K562 (cell line): ENCODE results near the gene LINC00305. TPM values are rescaled to one million over a fixed set of nuclear protein-coding genes. Genes with fewer than 3 reads are reported as not detected.

ENCODE experiments used
- ATAC-seq: fragments of 200-7000 bp; cut with Tn5 transposase; 3 replicates; pipeline ENCODE4 v1.9.1; 2020; ENCODE audit warnings: moderate library complexity
- BruUV-seq: library from RNA; stranded (reverse); fragments of 400-500 nt; replicated peaks from 2 replicates; lab custom pipeline; 2021; lab: Mats Ljungman, UMichigan
- CTCF ChIA-PET: fragments of 300-600 bp; formaldehyde crosslinking; extraction: SDS; loops from one replicate; lab custom pipeline; 2021; ENCODE audit warnings: low intra/inter-chr PET ratio; lab: Yijun Ruan, JAX
- POLR2A ChIA-PET: fragments of 300-600, 350-650 bp; sonication (Branson Sonifier 250); formaldehyde crosslinking; extraction: SDS; loops from one replicate; lab custom pipeline; 2021; ENCODE audit warnings: antibody characterized with exemption, inconsistent platforms; lab: Yijun Ruan, JAX
- DNase-seq, 4 experiments: peaks; one replicate each; pipeline versions ENCODE4 v3.0.0 to v3.0.0-alpha.2; 2011 to 2018; ENCODE audit warnings: low spot score in 3 of 4, mixed read lengths in 3 of 4; ENCODE audit errors: extremely low read depth in 1 of 4
- FAIRE-seq: peaks from 2 replicates; lab custom pipeline; 2011; peaks lifted over from hg19 to GRCh38; lab: Jason Lieb, UNC
- H2AFZ ChIP-seq: 2 replicates; pipeline ENCODE4 v1.6.0; 2011; ENCODE audit warnings: low read depth, low read length, control low read depth, inconsistent platforms
- H3K27ac ChIP-seq: fragments of 200-600 bp; 3 replicates; pipeline ENCODE4 v1.8.0; 2011; ENCODE audit warnings: low read depth, mild to moderate bottlenecking, control low read depth, inconsistent platforms, low read length, moderate library complexity, mixed read lengths; ENCODE audit errors: extremely low read depth
- H3K27me3 ChIP-seq, 2 experiments: fragments of 300-600 bp in 1 of 2; 2 replicates in 1 of 2; 3 replicates in 1 of 2; pipeline versions ENCODE4 v1.6.0 to v1.8.0; 2011; ENCODE audit warnings: inconsistent platforms in 2 of 2, low read length in 2 of 2, mild to moderate bottlenecking in 1 of 2, mixed read lengths in 1 of 2, moderate library complexity in 1 of 2; ENCODE audit not compliant: control insufficient read depth in 2 of 2, insufficient read depth in 2 of 2
- H3K36me3 ChIP-seq: fragments of 300-600 bp; 3 replicates; pipeline ENCODE4 v1.8.0; 2011; ENCODE audit warnings: mild to moderate bottlenecking, low read length, inconsistent platforms; ENCODE audit not compliant: control insufficient read depth, insufficient read depth
- H3K4me1 ChIP-seq, 2 experiments: fragments of 200-600 bp in 1 of 2; replicated peaks in 1 of 2; 2 replicates in 1 of 2; 3 replicates in 1 of 2; pipeline versions ENCODE4 v1.5.1 to v1.8.0; 2011; ENCODE audit warnings: inconsistent platforms in 2 of 2, low read length in 2 of 2, mild to moderate bottlenecking in 1 of 2, mixed read lengths in 1 of 2, moderate library complexity in 1 of 2; ENCODE audit not compliant: control insufficient read depth in 2 of 2, insufficient read depth in 2 of 2
- H3K4me2 ChIP-seq: 2 replicates; pipeline ENCODE4 v1.6.1; 2011; ENCODE audit warnings: low read length, control low read depth, inconsistent platforms, mixed read lengths; ENCODE audit not compliant: insufficient read depth
- H3K4me3 ChIP-seq: fragments of 200-600 bp; sonication (generic), shearing (Covaris generic); 2 replicates; pipeline ENCODE4 v1.5.1; 2016; ENCODE audit warnings: control low read depth, inconsistent platforms
- H3K79me2 ChIP-seq: fragments of 200-600 bp; 3 replicates; pipeline ENCODE4 v1.8.0; 2011; ENCODE audit warnings: low read length, inconsistent platforms; ENCODE audit not compliant: control insufficient read depth, insufficient read depth
- H3K9ac ChIP-seq, 2 experiments: 2 replicates each; pipeline versions ENCODE4 v1.6.0 to v1.6.1; 2011; ENCODE audit warnings: low read depth in 2 of 2, low read length in 2 of 2, control low read depth in 1 of 2, inconsistent platforms in 1 of 2, mild to moderate bottlenecking in 1 of 2, mixed read lengths in 1 of 2; ENCODE audit not compliant: insufficient read depth in 1 of 2
- H3K9me1 ChIP-seq: one replicate; pipeline ENCODE4 v1.6.0; 2011; ENCODE audit warnings: inconsistent platforms, mild to moderate bottlenecking, low read length, moderate library complexity; ENCODE audit not compliant: control insufficient read depth, insufficient read depth
- H3K9me3 ChIP-seq: replicated peaks from 2 replicates; pipeline ENCODE4 v1.5.1; 2011; ENCODE audit warnings: low read depth, low read length, inconsistent platforms; ENCODE audit not compliant: control insufficient read depth, insufficient read depth
- H4K20me1 ChIP-seq: replicated peaks from 2 replicates; pipeline ENCODE4 v1.6.1; 2011; ENCODE audit warnings: low read length, inconsistent platforms, mixed read lengths; ENCODE audit not compliant: control insufficient read depth, insufficient read depth
- ETV5 ChIP-seq: sonication (generic); formaldehyde crosslinking; IDR thresholded peaks from 2 replicates; pipeline ENCODE4 v1.4.0; 2020; ENCODE audit warnings: low read depth, mild to moderate bottlenecking, missing genetic modification reagents
- ZNF395 ChIP-seq: fragments of 200-800 bp; sonication (Bioruptor generic); IDR thresholded peaks from 2 replicates; pipeline ENCODE4 v1.6.1; 2017; ENCODE audit warnings: missing genetic modification characterization, missing compliant biosample characterization
- ZNF398 ChIP-seq: fragments of 250-450 bp; sonication (Bioruptor Pico); IDR thresholded peaks from 2 replicates; pipeline ENCODE4 v1.8.0; 2021; ENCODE audit warnings: moderate library complexity, mild to moderate bottlenecking, inconsistent platforms
- WGBS: fragments of 100-300 bp; shearing (Covaris generic); methylation state at CpG from one replicate; pipeline ENCODE4 v1.1.6; 2016; ENCODE audit warnings: low coverage, mixed read lengths; ENCODE audit not compliant: insufficient coverage; ENCODE audit errors: missing lambda C conversion rate; 5-methylcytosine and 5-hydroxymethylcytosine counted together
- in situ Hi-C: fragments of 300-500 bp; cut with MboI; formaldehyde crosslinking; loops from 4 replicates; pipeline ENCODE4 v1.15.0; 2018; ENCODE audit warnings: inconsistent platforms, mixed read lengths
- intact Hi-C: fragments of 100-400 bp; cut with micrococcal nuclease; formaldehyde crosslinking; loops from 2 replicates; pipeline ENCODE4 v1.14.2; 2022
- polyA plus RNA-seq, 8 experiments: library from polyadenylated mRNA; depleted of rRNA in 4 of 8; stranded (reverse) in 5 of 8; unstranded in 3 of 8; fragments of >200 nt; fragmentation: Nextera tagmentation in 2 of 8; fragmentation: Illumina TruSeq in 1 of 8; extraction: Ambion mirVana in 2 of 8; extraction: Trizol in 1 of 8; gene quantifications; 2 replicates each; pipeline versions ENCODE4 v1.2.1 to v1.2.3, GENCODE V29; 2011 to 2014; ENCODE audit warnings: inconsistent platforms in 1 of 8, missing spikeins in 1 of 8
- total RNA-seq, 7 experiments: library from RNA; depleted of rRNA in 6 of 7; stranded (reverse); fragments of >200 nt in 6 of 7; fragmentation: Illumina TruSeq in 2 of 7; extraction: Trizol in 2 of 7; gene quantifications; 2 replicates each; pipeline versions ENCODE4 v1.2.1 to v1.2.3, GENCODE V29; 2011 to 2021; ENCODE audit warnings: low replicate concordance in 1 of 7

Gene LINC00305
- total and polyA plus RNA-seq, 9 of the 15 experiments (the other 6 are each of a cell fraction or from before 2014, with no cell fraction given): not detected

GRCh38 chr18:64037812-64038414 is 111.0 kb downstream of the LINC00305 start (continued):
- TF ChIP-seq ZNF398: no peak

- intact Hi-C loops: no loop called here
Observed at GRCh38 chr18:64032312-64032711, 116.6 kb downstream of the LINC00305 start.

More at GRCh38 chr18:64032312-64032711, 116.6 kb downstream of the LINC00305 start:
- Histone ChIP-seq H3K9ac (no peak overlapping the region), H3K27me3 (no peaks in the 10 kb centered on the region), H3K27ac (no peak overlapping the region), H3K79me2 (no peaks in the 10 kb centered on the region), H3K4me1 (no peaks in the 10 kb centered on the region), H3K4me2 (no peak overlapping the region), H3K9me1 (no peaks in the 10 kb centered on the region), H2AFZ (no peak overlapping the region), H3K36me3 (no peaks in the 10 kb centered on the region), H4K20me1 (no peaks in the 10 kb centered on the region), H3K4me3 (no peak overlapping the region), H3K9me3 (no peaks in the 10 kb centered on the region)
- BruUV-seq: no TSS peak
- in situ Hi-C loops: no loop called here
- ATAC-seq (no peak), DNase-seq (no peak), FAIRE-seq (no peak)
- ChIA-PET CTCF (no interaction called here), POLR2A (no interaction called here)
- 0% methylated on average over 6 of the region's 6 CpGs for WGBS
- TF ChIP-seq ZNF395 (CRISPR knock-in tag) (no peak), ETV5 (CRISPR knock-in tag) (no peak)
